ENCODE data around the gene SH3BGRL.
"Not testable (repeated sequence)": the region's sequence is repeated elsewhere in the genome, so short reads cannot be mapped to it uniquely, and the experiment has no call there.

Gene SH3BGRL

DNA sequence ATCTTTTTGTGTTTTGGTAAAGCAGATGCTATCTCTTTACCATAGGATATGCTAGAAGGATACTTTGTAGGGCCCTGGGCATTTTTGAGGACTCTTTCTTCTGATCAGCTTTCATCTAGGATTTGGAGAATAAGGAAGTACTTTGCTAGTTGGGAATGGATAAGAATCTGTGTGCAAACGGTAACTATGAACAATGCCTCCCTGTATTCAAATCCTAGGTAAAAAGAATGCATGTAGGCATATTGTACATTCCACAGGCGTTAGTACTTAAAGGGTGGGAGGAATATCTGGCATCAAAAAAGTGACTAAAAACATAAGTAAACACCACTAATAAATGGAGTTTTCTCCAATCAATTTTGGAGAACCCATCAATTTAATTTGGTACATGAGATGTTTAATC is 59.7 kb downstream of the SH3BGRL start:
- no peak for DNase-seq

DNA sequence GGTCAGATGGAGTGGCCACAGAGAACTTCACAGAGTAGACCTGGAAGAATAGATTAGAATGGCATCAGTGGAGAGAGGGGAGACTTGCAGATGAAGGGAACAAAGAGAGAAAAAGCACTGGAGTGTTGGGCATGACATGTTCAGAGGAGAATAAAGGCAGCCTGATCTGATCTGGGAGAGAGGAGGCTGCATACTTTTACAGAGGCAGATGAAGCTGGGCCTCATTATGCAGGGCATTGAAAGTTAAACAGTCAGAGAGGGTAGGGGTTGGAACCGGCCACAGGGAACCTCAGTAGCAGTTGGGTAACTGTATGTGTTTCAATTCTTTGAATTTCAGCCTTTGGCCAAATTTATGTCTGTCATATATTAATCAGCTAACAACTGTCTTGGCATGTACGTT is 61.2 kb downstream of the SH3BGRL start:
- no peak for DNase-seq

DNA sequence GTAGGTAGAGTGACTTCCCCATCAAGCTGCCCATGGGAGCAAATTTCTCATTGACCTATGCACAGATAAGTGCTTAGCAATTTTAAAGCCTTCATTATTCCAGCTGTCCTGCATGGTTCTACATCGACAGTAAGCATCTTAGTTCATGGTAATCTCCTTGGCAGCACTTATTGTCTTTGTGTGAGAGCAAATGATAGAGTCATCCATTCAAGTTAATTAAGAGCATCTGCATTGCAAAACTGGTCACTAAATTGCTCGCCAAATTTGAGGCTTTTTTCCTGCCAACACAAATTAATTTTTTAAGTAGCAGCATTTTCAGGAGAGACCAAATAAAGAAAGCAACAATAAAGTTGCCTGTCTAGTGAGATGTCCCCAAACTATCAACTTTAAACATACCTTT is 76.7 kb downstream of the SH3BGRL start:
- DNase-seq, result no peak

DNA sequence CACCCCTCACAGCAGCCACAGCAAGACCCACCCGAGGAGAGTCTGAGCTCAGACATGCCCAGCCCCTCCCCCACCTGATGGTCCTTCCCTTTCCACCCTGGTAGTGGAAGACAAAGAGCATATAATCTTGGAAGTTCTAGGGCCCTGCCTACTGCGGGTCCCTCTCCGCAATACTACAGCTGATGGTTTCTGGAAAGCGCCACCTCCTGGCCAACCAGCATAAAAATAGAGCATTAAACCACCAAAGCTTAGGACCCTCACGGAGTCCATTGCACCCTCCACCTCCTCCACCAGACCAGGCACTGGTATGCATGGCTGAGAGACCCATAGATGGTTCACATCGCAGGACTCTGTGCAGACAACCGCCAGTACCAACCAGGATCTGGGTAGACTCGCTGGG is 78.2 kb downstream of the SH3BGRL start:
- DNase-seq, result no peak

DNA sequence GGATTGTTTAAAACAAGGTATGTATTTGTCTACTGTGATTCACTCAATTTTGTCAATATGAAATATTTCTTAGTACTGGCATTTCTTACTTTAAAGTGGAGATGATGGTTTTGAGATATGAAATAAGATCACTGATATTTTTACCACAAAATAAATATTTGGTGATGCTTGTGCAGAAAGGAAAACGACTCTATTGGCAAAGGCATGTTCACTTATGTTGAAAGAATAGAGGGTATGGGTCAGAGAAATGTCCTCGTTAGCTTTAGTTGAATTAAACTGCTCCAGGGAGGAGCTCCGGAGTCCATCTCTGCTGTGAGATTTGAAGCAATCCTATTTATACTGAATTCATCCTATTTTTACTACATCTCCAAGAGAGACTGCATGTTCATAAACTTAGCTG is 84.2 kb downstream of the SH3BGRL start:
- DNase-seq, result no peak

DNA sequence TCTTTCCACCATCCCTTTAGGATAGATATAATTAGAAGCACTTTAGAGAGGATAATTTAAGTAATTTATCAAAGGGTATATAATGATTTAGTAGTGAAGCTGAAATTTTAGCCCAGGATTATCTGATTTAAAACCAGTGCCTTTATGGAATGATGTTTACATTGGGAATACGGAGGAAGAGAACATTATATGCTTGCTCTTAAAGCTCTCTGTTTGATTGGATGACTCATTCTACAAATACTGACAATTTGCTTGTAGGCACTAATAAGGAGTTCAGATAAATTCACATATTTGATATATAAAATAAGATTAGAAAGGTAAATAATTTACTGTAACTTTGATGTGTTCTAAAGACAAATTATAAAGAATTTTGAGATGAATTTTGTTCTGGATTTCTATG is 84.7 kb downstream of the SH3BGRL start:
- DNase-seq, result no peak

DNA sequence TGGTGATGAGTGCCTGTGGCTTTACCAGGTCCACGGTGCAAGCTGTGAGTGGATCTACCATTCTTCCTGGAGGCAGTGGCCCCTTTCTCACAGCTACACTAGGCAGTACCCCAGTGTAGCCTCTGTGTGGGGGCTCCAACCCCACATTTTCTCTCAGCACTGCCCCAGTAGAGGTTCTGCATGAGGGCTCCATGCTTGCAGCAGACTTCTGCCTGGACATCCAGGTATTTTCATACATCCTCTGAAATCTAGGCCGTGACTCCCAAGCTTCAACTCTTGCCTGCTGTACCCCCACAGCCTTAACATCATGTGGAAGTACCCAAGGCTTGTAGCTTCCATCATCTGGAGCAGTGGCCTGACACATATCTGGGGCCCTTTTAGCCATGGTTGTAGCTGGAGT is 90.1 kb downstream of the SH3BGRL start:
- no peak for DNase-seq

DNA sequence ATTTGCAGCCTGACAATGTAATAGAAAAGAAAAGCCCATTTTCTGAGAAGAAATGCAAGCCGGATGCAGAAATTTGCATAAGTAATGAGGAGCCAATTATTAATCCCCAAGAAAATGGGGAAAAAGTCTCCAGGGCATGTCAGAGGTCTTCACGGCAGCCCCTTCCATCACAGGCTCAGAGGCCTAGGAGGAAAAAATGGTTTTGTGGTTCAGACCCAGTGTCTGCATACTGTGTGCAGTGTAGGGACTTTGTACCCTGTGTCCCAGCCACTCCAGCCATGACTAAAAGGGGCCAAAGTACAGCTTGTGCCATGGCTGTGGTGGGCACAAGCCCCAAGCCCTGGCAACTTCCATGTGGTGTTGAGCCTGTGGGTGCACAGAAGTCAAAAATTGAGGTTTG is 92.2 kb downstream of the SH3BGRL start:
- no peak for DNase-seq

DNA sequence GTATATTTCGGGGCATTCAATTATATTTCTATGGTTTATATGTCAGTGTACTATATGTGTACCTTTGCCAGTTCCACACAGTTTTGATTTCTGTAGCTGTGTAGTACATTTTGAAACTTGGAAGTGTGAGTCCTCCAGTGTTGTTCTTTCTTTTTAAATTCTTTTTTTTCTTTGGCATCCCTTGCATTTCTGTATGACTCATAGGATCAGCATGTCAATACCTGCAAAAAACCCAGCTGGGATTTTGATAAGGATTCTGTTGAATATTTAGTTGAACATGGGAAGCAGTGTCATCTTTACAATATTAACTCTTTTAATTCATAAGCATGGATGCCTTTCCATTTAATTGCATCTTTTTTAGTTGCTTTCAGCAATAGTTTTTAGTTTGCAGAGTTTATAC is 100.0 kb downstream of the SH3BGRL start:
- no peak for DNase-seq

DNA sequence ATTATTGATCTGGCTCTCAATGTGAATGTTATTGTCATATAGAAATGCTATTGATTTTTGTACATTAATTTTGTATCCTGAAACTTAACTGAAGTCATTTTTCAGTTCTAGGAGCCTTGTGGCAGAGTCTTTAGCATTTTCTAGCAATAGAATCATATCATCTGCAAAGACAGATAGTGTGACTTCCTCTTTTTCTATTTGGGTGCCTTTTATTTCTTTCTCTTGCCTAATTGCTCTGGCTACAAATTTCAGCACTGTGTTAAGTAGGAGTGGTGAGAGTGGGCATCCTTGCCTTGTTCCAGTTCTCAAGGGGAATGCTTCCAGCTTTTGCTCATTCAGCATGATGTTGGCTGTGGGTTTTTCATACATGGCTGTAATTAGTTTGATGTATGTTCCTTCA is 102.7 kb downstream of the SH3BGRL start:
- DNase-seq, result no peak

DNA sequence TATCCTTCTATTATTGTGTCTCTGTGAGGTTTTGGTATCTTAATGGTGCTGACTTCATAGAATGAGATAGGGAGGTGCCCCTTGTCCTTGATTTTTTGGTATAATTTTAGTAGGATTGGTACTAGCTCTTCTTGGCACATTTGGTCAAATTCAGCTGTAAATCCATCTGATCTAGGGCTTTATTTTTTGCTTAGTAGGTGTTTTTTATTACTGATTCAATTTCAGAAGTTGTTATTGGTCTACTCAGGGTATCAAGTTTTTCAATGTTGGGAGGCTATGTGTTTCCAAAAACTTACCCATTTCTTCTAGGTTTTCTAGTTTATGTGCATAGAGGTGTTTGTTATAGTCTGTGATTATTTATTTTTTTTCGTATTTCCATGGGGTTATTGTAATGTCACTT is 103.3 kb downstream of the SH3BGRL start:
- DNase-seq, result no peak

DNA sequence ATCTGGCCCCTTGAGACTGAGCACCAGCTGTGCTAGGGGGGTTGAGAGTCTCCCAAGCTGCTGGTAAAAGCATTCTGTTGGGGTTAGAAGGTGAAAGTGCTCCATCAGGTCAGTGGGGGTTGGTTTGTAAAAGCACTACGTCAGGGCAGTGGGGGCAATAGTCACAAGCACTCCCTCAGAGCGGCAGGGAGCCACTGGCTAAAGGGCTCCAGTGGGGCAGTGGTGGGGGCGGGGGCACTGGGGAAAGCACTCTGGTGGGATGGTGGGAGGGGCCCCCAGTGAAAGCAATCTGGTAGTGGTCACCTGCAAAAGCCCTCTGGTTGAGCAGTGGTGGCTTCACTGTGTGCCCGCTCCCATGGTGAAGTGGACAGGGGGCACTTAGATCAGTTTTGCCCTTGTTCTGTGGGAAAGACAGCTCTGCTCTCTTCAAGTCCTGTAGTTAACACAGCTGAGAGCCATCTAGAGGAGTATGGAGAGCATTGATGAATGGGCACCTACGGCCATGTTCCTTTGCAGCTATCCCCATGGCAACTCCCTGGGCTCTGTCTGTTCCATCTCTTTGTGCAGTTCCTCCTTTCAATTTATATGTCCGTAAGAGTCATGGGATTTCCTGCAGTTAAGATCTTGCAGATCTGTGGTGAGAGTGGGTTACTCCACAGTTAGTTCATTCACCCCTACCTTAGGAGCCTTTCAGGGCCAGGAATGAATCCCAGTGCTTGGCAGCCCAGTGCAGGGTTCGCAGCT is 106.4 kb downstream of the SH3BGRL start:
- DNase-seq, result no peak

DNA sequence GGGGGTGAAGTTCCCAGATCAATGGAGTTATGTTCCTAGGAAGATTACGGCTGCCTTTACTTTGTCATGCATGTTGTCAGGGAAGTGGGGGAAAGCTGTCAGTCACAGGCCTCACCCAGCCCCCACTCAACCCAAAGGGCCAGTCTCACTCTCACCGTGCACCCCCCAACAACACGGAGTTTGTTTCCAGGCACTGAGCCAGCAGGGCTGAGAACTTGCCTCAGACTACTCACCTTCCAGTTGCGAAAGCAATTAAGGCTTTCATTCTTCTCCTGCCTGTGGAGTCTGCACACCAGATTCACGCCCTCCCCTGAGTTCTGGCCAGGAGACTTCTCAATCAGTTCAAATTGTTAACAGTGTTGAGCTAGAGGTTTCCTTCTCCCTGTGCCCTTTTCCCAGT is 114.3 kb downstream of the SH3BGRL start:
- DNase-seq, result no peak

DNA sequence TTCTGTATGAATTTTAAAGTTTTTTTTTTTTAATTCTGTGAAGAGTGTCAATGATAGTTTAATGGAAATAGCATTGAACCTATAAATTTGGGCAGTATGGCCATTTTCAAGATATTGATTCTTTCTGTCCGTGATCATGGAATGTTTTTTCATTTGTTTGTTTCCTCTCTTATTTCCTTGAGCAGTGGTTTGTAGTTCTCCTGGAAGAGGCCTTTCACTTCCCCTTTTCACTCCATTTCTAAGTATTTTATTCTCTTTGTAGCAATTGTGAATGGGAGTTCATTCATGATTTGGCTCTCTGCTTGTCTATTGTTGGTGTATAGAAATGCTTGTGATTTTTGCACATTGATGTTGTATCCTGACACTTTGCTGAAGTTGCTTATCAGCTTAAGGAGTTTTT is 129.8 kb downstream of the SH3BGRL start:
- not testable (repeated sequence) for DNase-seq

DNA sequence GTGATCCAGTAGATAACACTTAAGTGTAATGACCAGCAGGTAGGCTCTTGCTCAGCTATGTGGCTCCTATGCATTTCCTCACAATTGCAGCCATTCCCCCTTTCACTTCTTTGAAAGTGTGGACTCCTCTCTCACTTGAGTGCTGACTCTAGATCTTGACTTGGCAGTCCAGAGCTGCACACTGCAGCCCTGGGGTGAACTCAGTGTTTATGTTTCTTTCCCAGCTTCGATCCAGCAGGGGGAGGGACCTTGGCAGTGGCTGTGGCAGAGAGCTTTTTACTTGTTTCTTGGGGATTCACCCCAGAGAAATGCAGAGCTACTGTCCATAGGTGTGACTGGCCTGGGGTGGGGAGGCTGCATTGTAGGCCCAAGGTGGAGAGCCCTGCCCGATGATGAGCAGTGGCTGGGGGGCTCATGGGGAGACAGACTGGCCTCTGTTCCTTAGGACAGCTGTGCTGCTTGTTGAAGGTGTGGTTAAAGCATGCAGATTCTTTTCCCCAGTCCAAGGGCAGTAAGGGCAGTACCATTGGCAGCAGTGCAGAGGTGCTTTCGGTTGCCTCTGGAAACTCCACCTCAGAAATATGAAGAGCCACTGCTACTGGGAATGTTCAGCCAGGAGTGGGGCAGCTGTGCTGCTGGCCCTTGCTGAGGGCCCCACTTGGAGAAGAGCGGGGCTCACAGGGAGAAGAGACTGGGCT is 134.7 kb downstream of the SH3BGRL start:
- no peak for DNase-seq

DNA sequence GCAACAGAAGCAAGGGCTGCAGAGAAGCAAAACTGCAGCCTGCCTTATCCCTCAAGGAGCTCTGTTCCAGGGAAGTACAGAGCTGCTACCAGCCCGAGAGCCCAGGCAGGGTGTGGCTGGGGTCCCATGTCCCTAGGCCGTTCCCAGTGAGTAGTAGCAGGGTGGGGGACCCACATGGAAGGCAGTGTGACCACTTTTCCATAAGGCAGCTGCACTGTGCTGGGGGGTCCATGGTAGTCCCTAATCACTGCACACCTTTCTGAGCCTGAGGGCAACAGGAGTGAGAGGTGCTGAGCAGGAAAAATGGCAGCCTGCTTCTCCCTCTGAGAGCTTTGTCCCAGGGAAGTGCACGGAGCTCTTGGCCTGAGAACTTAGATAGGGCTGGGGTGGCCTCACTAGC is 135.9 kb downstream of the SH3BGRL start:
- no peak for DNase-seq

DNA sequence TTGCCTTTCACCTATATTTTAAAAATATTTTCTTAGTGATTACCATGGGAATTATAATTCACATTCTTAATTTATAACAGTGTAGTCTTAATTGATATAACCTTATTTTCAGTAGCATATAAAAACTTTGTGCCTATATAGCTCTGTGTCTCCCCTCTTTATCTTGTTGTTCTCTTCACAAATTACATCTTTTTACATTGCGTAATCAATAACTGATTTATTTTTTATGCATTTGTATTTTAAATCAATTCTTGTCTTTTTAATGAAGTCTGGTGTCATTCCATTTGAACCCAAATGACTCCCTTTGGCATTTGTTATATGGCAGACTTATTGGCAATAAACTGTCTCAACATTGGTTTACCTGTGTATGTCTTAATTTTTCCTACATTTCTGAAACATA is 137.0 kb downstream of the SH3BGRL start:
- DNase-seq, result no peak

DNA sequence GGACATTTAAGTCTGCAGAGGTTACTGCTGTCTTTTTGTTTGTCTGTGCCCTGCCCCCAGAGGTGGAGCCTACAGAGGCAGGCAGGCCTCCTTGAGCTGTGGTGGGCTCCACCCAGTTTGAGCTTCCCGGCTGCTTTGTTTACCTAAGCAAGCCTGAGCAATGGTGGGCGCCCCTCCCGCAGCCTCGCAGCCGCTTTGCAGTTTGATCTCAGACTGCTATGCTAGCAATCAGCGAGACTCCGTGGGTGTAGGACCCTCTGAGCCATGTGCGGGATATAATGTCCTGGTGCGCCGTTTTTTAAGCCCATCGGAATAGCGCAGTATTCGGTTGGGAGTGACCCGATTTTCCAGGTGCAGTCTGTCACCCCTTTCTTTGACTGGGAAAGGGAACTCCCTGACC is 143.4 kb downstream of the SH3BGRL start:
- DNase-seq, result not testable (repeated sequence)

Data from stimulated activated CD4-positive, alpha-beta T cell treated with anti-CD3 and anti-CD28 coated beads, Interleukin-4, amount 100 ng/mL, for 24 hours (primary cell).